Activated B cell treated with CpG ODN at 0.5 μM for 24 hours (primary cell): ENCODE results near the gene RNASEH2B. TPM values are rescaled to one million over a fixed set of nuclear protein-coding genes. Genes with fewer than 3 reads are reported as not detected.

ENCODE experiments used
- ATAC-seq: fragments of 200-7000 bp; cut with Tn5 transposase; one replicate; pipeline ENCODE4 v1.10.0; 2021; ENCODE audit warnings: low read depth, mild to moderate bottlenecking, moderate library complexity
- CTCF ChIA-PET: fragments of 350-600 bp; sonication (Branson Sonifier 250); formaldehyde crosslinking; loops from one replicate; lab custom pipeline; 2021; ENCODE audit warnings: antibody characterized with exemption; lab: Charles Lee
- POLR2A ChIA-PET: fragments of 350-600 bp; sonication (Branson Sonifier 250); formaldehyde crosslinking; loops from one replicate; lab custom pipeline; 2021; ENCODE audit warnings: antibody characterized with exemption; lab: Charles Lee
- DNase-seq: peaks from one replicate; pipeline ENCODE4 v3.0.0; 2022
- H3K27ac Mint-ChIP-seq: one replicate; pipeline ENCODE4 v1.8.0; 2020; ENCODE audit warnings: mixed read lengths
- H3K27me3 Mint-ChIP-seq: one replicate; pipeline ENCODE4 v1.8.0; 2021; ENCODE audit warnings: mixed read lengths
- H3K36me3 Mint-ChIP-seq: one replicate; pipeline ENCODE4 v1.8.0; 2021; ENCODE audit warnings: low read depth, mixed read lengths
- H3K4me1 Mint-ChIP-seq: one replicate; pipeline ENCODE4 v1.8.0; 2021; ENCODE audit warnings: mixed read lengths
- H3K4me3 Mint-ChIP-seq: one replicate; pipeline ENCODE4 v1.8.0; 2020; ENCODE audit warnings: mild to moderate bottlenecking, mixed read lengths
- H3K9me3 Mint-ChIP-seq: one replicate; pipeline ENCODE4 v1.8.0; 2020; ENCODE audit warnings: mixed read lengths
- CTCF ChIP-seq: fragments of 200-600 bp; IDR thresholded peaks from one replicate; pipeline ENCODE4 v1.8.0; 2022; ENCODE audit warnings: antibody characterized with exemption, mild to moderate bottlenecking
- intact Hi-C: fragments of 100-400 bp; cut with micrococcal nuclease; formaldehyde crosslinking; loops from one replicate; pipeline ENCODE4 v1.15.1; 2024
- total RNA-seq: library from RNA; stranded (reverse); gene quantifications from 2 replicates; pipeline ENCODE4 v1.2.3, GENCODE V29; 2022

The RNASEH2B gene
- total RNA-seq, 1 donor from 2014 or later, result 103 TPM

- POLR2A ChIA-PET, result no interaction called here
- no peak for TF ChIP-seq CTCF
- Mint-ChIP-seq H3K27ac (no peak overlapping the region), H3K4me1 (peaks cover 2% of the 10 kb centered on the region), H3K4me3 (no peak overlapping the region), H3K27me3 (no peaks in the 10 kb centered on the region), H3K36me3 (peaks cover 91% of the 10 kb centered on the region), H3K9me3 (no peaks in the 10 kb centered on the region)
- intact Hi-C loops, result no loop called here
- CTCF ChIA-PET, result no interaction called here
- no peak for DNase-seq
- no peak for ATAC-seq
These were observed 36.1 kb downstream of the RNASEH2B start for GRCh38 chr13:50945669-50946068.

GRCh38 chr13:50948601-50949000, 39.0 kb downstream of the RNASEH2B start:
- DNase-seq (no peak), ATAC-seq (no peak)
- no peak for TF ChIP-seq CTCF
- CTCF ChIA-PET, result no interaction called here
- Mint-ChIP-seq H3K4me3 (no peak overlapping the region), H3K27ac (no peak overlapping the region), H3K4me1 (peaks cover 2% of the 10 kb centered on the region), H3K9me3 (no peaks in the 10 kb centered on the region), H3K27me3 (no peaks in the 10 kb centered on the region), H3K36me3 (peaks cover 92% of the 10 kb centered on the region)
- intact Hi-C loops, result no loop called here
- POLR2A ChIA-PET, result no interaction called here

GRCh38 chr13:50950849-50951248, 41.3 kb downstream of the RNASEH2B start:
- CTCF ChIA-PET, result no interaction called here
- ATAC-seq, result no peak
- no peak overlapping the region for H3K4me3 Mint-ChIP-seq
- no peak for DNase-seq
- peaks cover 2% of the 10 kb centered on the region for H3K4me1 Mint-ChIP-seq
- H3K36me3 Mint-ChIP-seq, result peaks cover 88% of the 10 kb centered on the region
- no peaks in the 10 kb centered on the region for H3K9me3 Mint-ChIP-seq
- POLR2A ChIA-PET, result no interaction called here
- no peak overlapping the region for H3K27ac Mint-ChIP-seq
- no peaks in the 10 kb centered on the region for H3K27me3 Mint-ChIP-seq
- intact Hi-C loops, result no loop called here
- no peak for TF ChIP-seq CTCF

GRCh38 chr13:50951366-50951765, 41.8 kb downstream of the RNASEH2B start:
- Mint-ChIP-seq H3K4me1 (peaks cover under 1% of the 10 kb centered on the region), H3K27me3 (no peaks in the 10 kb centered on the region), H3K9me3 (no peaks in the 10 kb centered on the region), H3K36me3 (peaks cover 90% of the 10 kb centered on the region), H3K4me3 (no peak overlapping the region), H3K27ac (no peak overlapping the region)
- POLR2A ChIA-PET, result no interaction called here
- CTCF ChIA-PET, result no interaction called here
- no peak for TF ChIP-seq CTCF
- ATAC-seq (no peak), DNase-seq (no peak)
- intact Hi-C loops, result no loop called here

- Mint-ChIP-seq H3K4me3 (no peak overlapping the region), H3K27me3 (no peaks in the 10 kb centered on the region), H3K9me3 (no peaks in the 10 kb centered on the region), H3K27ac (no peak overlapping the region), H3K4me1 (peaks cover 11% of the 10 kb centered on the region), H3K36me3 (peaks cover 77% of the 10 kb centered on the region)
- intact Hi-C loops, result no loop called here
- no peak for ATAC-seq
- no peak for TF ChIP-seq CTCF
- ChIA-PET POLR2A (interaction anchor here (0.6 kb wide), 2 partner anchors 77 to 1022 kb away, joined by 4 to 8 read pairs; no protein-coding TSS in a partner anchor), CTCF (no interaction called here)
- no peak for DNase-seq
These were observed 45.6 kb downstream of the RNASEH2B start for GRCh38 chr13:50955241-50955640.
